Right hindlimb (tissue), 1 donor: ENCODE data around the gene OR6K2.
"Not testable (repeated sequence)": the region's sequence is repeated elsewhere in the genome, so short reads cannot be mapped to it uniquely, and the experiment has no call there.

ENCODE experiments used
- DNase-seq: peaks from one replicate; pipeline ENCODE4 v3.0.0-alpha.2; 2018

OR6K2 gene, protein sequence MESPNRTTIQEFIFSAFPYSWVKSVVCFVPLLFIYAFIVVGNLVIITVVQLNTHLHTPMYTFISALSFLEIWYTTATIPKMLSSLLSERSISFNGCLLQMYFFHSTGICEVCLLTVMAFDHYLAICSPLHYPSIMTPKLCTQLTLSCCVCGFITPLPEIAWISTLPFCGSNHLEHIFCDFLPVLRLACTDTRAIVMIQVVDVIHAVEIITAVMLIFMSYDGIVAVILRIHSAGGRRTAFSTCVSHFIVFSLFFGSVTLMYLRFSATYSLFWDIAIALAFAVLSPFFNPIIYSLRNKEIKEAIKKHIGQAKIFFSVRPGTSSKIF

DNA sequence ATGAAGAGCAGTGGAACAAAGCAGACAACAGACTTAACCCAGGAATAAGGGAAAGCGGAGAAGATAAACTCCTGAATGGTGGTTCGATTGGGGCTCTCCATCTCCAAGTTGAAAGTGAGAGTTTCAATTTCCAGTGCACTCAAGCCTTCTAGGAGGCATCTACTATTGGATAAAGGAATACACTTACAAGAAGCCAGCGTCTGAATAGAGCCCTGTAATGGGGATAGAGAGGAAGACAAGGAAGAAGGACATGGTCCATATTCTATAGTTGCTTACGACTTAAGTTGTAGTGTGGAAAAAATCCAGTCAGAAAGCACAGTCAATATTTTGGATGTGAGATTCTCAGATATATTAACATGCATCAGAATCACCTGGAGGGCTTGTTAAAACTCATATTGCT lies at the start of gene OR6K2:
Gene OR6K2, minus strand, starts transcription at position 101 of the 400 bp plus-strand sequence. Its CDS starts 0 bp downstream, at position 101.
- DNase-seq = no peak

DNA sequence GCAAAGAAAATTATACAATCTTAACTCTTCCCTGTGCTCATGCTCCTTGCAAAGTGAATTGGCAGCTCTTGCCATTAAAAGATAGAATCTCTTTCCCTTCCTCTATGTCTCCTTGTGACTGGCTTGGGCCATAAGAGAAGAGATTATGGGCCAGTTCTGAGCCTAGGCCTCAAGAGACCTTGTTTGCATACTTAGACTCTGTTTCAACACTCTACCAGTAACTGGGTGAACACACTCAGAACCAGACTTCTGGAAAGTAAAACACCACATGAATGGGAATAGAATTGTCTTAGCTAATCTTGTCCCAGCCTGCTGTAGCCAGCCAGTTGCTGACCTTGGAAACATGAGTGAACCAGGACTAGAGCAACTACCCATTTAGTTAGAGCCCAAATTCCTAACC lies 35.4 kb upstream of the OR6K2 start:
- DNase-seq = no peak

DNA sequence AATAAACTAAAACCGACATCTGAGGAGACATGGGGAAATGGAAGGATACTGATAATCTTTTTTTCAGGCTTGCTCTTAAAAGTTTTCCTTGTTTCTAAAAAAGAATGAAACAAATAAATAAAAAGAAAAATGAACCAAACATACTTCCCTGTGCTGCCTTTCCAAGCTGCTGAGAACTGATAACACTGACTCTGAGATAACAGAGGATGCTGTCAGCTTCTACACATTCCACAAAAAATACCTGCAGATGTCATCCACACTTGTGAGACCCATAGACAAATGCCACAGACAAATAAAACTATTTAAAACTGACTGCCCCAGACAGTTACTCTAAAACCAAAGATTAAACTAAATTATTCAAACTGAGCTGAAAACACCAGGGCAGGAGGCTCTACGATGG lies 32.1 kb upstream of the OR6K2 start:
- DNase-seq = no peak

DNA sequence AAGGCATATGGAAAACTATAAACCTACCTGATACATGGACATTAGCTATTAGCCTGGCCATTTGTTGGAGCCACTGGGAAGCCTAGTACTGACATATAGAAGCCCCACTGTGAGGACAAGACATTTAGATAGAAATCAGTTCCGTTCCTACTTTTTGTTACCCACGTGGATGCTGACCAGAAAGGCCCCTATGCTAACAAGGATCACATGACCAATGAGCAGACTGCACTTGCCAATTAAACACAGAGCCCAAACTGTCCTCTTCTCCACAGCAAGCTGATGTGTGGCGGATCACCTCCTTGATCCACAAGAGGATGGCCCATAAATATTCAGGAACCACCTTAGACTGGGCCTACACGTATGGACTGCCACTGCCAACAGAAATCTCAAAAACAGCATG lies 31.3 kb upstream of the OR6K2 start:
- no peak for DNase-seq

DNA sequence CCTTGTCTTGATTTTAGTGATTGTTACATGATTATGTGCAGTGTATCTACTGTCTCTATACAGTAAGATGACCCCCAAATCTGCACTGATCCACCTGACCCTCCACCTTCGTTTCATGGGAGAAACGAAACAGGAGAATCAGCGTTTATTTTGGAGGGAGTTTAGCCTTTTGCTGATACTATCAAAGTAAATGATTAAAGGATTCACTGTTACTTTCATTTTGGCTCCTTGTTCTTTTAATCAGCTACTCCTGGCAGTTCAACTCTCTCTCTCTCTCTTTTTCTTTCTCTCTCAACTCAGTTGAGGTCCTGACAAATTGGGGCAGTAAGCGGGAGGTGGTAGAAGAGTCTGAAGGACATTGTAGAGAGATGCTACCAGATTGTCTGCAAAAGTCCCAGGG lies 30.0 kb upstream of the OR6K2 start:
- DNase-seq = no peak

DNA sequence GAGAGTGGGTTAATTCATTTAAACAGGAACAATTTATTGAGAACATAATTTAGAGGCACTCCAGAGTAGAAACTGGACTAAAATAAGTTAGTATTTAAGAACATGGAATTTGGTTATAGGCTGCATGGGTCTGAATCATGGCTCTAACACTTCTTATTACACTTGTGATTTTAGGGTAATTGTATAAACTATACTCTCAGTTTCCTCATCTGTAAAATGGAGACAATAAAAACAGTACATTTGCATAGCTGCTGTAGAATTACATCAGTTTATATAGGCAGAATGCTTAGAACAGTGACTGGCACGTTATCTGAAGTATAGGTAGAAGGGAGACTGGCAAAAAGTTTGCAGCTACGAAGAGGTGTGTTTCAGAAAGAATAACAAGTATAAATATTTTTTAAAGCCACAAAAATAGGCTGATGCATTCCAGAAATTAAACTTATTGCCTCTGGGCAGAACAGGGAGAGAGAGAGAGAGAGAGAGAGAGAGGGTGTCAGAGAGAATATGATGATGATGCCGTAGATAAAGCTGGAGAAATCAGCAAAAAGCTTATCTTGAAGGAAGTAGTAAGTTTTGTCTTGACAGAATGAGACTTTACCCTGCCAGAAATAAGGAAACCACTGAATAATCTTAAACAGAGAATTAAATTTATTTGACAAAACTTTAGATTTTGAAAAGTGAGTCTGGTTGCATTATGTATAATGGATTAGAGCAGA lies 28.2 kb upstream of the OR6K2 start:
- DNase-seq = no peak

DNA sequence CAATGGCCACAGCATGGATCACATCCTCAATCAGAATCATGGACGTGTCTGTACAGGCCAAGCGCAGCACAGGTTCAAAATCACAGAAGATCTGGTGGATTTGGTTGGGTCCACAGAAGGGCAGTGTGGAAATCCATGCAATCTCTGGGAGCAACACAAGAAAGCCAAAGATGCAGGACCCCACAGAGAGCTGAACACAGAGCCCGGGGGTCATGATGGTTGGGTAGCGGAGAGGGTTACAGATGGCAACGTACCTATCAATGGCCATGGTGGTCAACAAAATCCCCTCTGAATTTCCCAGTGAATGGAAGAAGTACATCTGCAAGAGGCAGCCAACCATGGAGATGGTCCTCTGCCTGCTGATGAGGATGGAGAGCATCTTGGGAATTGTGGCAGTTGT lies 24.0 kb upstream of the OR6K2 start:
- DNase-seq = no peak

DNA sequence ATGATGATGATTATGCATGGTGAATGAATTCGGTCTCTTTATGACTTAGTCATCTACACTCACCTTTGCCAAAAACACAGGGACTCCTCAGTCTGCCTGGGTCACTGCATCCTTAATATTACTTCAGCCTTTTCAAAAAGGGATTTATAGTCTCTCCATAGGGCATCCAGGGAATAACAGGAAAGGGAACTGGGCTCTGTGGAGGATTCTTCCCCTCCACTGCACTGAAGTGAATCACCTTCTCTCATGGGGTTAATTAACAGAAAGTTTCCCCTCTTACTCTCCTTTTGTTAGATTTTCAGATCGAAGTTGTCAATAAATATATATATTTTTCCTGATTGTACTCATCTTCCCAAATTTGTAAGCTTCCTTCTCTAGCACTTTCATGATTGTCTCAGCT lies 20.2 kb upstream of the OR6K2 start, which contains the start of gene OR6K3:
Gene OR6K3, minus strand, starts transcription at position 101 of the 400 bp plus-strand sequence. CDS start 2,605 bp downstream, outside the sequence.
- no peak for DNase-seq

DNA sequence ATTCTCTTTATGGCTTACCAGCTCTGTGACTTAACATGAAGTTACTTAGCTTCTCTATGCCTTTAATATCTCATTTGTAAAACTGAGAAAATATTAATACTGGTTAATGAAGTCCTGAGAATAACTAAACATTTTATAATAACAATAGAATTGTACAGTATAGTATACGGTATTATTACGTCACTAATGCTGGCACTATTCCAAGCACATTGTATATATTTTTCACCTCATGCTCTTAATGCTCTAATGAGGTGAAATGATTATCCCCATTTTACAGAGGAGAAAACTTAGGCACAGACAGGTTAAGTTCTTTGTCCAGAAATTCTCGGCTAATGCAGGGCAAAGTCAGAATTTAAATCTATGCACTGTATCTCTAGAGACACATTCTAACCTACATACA lies 19.2 kb upstream of the OR6K2 start:
- DNase-seq = no peak

DNA sequence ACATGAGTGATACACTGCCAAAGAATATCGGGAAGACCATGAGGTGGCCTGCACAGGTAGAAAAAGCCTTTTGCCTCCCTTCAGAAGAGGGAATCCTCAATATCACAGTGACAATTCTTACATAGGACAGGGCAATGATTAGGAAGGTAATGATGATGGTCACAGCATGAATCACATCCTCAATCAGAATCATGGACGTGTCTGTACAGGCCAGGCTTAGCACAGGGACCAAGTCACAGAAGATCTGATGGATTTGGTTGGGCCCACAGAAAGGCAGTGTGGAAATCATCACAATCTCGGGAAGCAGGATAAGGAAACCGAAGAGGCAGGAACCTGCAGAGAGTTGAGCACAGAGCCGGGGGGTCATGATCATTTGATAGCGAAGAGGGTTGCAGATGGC lies 16.9 kb upstream of the OR6K2 start:
- no peak for DNase-seq

DNA sequence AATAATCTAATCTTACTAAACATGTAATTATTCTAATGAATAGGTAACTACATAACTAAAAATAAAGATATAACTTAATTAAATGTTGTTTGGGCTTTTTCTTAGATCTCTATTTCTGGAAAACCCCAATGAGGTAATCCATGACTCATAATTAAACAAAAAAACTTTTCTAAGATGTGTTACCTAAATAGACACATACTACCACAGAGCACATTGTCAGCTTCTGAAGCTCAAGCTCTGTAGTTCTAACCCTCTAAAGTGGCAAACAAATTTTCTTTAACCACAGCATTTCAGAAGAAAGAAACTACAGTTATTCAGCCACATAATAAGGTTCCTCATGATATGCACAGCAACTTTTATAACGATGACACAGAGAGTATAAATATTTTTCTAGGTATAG lies 15.9 kb upstream of the OR6K2 start:
- DNase-seq = no peak

DNA sequence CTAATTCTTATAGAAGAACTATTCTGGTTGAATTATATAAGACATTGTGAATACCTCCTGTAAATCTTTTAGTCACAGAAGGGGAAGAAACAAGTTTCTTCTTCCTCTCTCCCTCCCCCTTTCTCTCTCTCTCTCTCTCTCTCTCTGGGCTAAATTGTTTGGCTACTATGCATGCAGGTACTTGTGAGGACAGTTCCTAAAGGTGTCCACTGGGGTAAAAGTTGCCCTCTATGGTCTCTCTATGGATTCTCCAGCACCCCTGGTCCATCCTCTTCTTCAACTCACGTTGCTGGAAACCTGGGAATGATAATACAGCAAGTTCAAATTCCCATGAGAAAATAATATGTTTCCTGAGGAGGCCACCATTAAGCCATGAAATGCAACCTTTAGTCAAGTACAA lies 14.3 kb upstream of the OR6K2 start:
- DNase-seq = no peak

DNA sequence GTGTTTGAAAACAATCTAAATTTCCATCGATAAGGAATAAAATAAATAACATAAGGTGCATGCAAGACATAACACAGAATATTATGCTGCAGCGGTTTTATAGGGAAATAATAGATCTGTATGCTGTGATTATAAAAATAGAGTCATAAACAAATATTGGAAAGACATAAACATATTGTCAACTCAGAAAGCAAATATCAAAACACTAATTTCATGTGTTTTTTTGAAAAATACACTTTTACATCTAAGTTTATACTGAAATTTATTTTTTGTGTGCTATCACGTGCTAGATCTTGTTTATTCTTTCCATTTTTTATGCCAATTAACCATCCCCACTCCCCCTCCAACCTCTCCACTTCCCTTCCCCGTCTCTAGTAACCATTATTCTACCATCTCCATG lies 10.6 kb upstream of the OR6K2 start:
- DNase-seq = no peak

DNA sequence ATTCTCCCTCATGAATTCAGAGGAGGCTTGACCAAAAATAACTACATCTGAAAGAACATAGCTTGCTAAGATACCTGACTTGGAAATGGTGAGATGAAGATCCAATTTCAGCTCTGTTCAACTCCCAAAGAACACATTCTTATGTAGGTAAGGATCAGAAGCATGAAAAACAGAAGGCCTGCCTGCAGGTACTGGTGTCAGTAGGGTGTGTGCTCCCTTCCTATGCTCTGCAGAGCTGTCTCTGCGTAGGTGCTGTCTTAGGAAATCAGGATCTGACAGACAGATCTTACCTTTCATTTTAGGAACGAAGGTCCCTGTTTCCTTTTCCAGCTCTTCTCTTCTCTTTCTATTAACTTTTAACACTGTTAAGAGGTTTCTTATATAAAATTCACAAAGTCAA lies 5.6 kb upstream of the OR6K2 start:
- DNase-seq = no peak

DNA sequence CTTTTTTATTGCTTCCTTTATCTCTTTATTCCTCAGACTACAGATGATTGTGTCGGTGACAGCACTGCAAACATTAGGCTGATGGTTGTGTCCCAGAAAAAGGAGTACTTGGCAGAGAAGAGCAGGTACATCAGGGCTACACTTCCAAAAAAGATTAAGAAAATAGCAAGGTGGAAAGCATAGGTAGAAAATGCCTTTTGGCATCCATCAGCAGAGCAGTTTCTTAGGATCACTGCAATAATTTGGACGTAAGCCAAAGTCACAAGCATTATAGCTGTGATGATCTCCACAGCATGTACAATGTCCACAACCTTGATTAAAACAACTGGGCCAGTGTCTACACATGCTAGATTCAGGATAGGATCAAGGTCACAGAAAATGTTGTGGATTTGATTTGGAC lies 5.9 kb downstream of the OR6K2 start:
- DNase-seq = no peak

DNA sequence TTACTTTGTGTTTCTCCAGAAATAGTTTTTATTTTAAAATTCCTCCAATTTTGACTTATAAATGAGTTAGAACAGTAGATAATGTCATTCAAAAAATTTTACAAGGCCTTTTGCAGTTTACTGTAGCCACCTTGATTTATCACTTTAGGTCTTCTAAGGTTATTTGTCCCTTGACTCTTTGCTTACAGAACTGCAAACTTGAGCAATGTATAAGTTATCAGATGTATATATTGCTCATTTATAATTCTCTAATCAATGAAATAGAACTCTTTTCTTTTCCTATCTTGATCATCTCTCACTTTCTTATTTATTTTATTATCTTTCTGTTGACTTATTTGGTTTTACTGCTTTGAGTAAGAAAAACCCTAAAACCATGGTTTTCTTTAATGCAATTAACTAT lies 8.1 kb downstream of the OR6K2 start:
- DNase-seq = no peak

DNA sequence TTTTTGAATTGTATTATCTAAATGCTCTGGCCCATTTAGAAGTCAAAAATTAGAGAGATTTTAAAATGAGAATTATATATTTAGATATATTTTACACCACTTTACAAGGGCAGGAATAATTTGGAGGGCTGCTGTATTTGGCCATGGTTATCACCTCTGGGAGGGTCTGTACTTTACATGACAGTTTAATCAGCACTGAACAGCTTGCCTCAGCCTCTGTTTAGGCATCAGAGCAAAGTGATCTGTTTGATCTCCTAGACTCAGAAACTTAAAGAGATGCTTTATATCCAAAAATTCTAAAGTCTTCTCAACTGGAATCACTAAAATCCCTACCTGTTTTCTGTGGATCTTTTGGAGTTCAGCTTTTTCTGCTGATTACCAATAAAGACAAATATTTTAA lies 8.5 kb downstream of the OR6K2 start:
- no peak for DNase-seq

DNA sequence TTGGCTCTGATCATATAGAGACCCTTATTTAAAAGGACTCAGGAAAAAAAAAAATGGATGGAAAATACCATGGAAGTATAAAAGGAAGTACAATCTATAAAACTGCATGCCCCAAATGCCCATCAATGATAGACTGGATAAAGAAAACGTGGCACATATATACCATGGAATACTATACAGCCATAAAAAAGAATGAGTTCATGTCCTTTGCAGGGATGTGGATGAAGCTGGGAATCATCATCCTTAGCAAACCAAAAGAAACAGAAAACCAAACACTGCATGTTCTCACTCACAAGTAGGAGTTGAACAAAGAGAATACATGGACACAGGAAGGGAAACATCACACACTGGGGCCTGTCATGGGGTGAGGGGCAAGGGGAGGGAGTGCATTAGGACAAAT lies 9.3 kb downstream of the OR6K2 start:
- not testable (repeated sequence) for DNase-seq

DNA sequence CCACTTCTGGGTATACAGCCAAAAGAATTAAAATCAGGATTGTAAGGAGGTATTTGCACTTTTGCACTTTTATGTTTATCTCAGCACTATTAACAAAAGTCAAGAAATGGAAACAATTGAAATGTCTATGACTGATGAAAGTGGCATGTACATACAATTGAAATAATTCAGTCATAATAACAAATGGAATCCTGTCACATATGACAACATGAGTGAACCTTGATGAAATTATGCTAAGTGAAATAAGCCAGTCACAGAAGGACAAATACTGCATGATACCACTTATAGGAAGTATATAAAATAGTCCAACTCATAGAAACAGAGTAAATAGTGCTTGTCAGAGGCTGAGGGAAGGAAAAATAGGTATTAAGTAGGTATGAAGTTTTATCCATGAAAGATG lies 10.6 kb downstream of the OR6K2 start:
- no peak for DNase-seq

DNA sequence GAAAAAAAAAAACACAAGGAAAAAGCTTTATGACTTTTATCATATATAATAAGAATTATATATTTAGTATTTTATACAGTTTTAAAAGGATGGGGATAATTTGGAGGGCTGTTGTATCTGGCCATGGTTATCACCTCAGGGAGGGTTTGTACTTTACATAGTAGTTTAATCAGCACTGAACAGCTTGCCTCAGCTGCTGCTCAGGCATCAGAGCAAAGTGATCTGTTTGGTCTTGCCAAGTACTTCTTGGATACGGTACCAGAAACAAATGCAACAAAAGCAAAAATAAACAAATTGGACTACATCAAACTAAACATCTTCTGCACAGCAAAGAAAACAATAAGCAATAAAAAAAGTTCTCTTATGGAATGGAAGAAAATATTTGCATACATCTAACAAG lies 11.3 kb downstream of the OR6K2 start:
- no peak for DNase-seq

DNA sequence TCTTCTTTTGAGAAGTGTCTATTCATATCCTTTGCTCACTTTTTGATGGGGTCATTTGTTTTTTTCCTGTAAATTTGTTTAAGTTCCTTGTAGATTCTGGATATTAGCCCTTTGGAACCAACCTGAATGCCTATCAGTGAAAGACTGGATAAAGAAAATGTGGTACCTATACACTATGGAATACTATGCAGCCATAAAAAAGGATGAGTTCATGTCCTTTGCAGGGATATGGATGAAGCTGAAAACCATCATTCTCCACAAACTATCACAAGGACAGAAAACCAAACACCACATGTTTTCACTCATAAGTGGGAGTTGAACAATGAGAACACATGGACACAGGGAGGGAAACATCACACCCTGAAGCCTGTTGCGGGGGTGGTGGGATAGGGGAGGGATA lies 12.1 kb downstream of the OR6K2 start:
- DNase-seq = not testable (repeated sequence)

DNA sequence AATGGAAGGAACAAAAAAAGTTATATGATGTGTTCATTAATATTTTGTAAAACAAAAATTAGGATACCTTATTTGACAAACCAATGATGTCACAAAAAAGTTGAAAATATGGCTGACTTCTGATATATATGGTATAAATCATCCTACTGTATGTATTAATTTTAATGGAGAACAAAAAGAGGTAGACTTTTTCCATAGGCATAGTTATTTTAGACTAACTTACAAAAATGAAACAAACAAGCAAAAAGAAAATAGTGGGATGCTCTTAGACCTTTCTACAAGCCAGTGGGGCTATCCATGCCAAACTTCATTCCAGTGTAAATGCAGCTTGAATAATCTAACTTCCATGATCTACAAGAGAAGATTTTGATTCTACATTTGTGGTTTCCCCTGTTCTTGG lies 13.4 kb downstream of the OR6K2 start:
- DNase-seq = no peak

DNA sequence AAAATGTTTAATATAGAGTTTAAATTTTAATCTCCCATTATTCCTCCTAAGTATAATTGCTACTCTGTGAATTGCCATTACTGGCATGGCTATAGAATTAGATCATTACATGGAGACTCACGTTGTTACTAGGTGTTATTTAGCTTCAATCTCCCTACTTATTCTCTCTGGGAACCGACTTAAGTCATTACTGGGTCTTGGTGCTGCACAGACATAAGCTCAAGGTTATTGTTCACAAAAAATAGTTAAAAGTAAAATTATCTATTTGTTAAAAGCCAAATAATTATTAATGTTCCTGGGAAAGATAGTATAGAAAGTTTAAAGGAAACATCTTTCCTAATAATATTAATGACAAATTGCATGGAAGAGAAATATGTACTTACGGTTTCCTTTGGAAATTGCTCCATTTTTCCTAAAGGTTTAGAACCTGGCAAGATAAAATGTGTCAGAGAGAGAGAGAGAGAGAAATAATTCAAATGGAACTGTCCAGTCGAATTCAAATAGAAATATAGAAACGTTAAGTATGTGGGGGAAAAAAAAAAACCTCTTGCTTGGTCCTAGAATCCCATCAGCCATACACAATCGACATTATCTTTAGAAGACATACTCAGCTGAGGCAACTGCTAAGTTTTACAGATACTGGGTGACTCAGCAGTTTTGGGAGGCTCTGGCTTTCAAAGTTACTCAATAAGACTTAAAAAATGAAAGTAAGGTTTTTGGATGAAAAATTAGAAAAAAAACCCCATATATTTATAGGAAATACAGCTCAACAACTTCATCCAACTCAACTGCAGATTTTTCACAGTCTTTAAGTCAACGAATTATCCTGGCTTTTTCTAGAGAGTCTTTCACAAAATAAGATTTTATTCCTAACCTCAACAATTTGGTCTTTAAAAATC lies 14.1 kb downstream of the OR6K2 start, which contains the start of gene SPTA1:
Gene SPTA1, minus strand, starts transcription at position 605 of the 899 bp plus-strand sequence. Its CDS starts 198 bp downstream, at position 407.
- DNase-seq = no peak
